NCI-H446 treated with DMSO at 0.1 percent for 48 hours (cell line): ENCODE measurements around the gene URB1.
"Not testable (repeated sequence)": the region's sequence is repeated elsewhere in the genome, so short reads cannot be mapped to it uniquely, and the experiment has no call there.

Source experiments
- DNase-seq: peaks from one replicate; lab custom pipeline; 2025; lab: John Stamatoyannopoulos, UW

The URB1 gene

DNA sequence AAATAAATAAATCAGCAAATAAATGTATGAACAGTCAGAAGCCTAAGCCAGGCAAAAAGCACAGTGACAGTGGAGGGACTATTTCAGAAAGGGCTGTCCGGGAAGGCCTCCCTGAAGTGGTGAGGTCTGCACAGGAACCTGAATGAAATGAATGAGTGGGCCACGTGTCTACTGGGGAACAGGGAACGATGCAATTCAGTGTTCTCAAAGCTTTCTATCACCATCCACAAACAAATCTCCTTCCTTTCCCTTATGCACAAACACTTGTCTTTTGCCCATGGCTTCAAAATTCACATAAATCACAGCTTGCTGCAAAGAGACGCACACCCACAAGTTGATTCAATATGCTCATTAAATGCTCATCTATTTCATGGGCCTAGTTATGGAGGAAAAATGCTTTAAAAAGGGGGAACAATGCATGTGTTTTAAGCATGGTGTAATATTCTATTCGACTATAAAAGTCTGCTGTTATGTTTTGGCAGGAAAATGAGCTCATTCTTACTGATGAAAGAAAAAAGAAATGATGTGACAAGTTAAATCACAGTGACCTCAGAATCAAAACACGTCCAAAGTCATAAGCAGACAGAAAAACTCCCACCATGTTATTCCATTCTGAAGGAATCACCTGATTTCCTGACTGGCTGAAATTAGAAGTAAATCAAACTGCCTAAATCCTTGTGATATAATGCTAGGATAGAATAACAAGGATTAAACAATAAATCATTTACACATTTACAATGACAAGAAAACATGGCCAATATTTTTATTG is 21.6 kb downstream of the URB1 start:
- no peak for DNase-seq

DNA sequence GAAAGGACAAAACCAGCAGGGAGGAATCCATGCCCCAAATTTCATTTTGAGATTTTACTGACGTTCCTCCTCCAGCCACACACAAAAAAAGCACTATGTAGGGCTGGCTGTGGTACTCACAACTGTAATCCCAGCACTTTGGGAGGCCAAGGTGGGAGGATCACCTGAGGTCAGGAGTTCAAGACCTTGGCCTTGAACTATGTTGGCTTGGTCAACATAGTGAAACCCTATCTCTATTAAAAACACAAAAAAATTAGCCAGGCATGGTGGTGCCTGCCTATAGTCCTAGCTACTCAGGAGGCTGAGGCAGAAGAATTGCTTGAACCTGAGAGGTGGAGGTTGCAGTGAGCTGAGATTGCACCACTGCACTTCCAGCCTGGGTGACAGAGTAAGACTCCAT is 23.9 kb downstream of the URB1 start:
- not testable (repeated sequence) for DNase-seq

DNA sequence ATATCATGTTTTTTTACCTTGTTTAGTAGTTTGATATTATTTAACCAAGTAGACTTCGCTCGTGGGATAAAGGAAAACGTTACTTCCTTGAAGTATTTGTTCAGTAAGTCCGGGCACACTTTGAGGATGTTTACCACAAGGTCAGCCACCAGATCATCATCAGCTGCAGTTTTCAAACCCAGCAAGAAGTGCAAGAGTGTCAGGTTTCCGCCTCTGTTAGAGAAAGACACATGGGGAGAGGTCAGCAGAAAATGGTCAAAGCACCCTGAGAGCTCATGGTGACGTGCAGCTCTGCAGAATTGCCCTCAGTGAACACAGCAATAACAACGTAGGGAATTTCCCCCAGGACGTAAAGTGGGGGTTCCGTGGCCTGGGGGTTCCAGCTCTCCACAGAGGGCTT is 24.4 kb downstream of the URB1 start:
- DNase-seq: no peak

DNA sequence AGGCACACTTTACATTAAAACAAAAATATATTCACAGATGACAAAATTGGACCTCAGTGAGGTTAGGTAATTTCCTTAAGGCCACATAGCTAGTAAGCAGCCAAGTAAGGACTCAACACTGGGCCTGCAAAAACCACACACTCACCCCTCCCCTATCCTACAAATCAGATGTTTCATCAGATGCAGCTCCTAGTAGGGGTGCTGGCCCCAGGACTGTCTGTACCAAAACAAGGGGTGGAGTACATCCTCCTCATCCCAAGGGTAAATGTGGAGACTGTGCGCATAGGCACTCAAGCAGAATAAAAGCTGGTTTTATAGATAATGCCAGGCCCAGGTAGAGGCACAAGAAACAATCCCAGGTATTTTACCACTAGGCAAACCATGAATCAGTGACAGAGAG is 25.7 kb downstream of the URB1 start:
- DNase-seq: no peak

DNA sequence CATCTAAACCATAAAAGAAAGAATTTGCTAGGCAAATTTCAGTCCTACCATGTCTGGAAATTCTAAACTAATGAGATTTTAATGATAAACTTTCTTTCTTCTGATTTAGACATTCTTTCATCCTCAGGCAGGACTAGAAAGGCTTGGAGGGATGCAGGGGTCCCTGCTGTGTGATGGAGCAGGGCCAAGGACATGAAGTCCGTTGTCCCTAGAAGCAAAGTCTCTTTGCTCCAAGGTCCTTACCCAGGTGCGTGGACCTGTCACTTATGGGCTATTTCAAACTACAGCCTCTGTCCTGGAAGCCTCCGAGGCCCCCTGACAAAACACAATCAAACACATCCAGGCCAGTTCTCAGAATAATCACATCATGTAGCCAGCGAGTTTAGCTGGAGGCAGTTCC is 26.6 kb downstream of the URB1 start:
- DNase-seq: no peak

DNA sequence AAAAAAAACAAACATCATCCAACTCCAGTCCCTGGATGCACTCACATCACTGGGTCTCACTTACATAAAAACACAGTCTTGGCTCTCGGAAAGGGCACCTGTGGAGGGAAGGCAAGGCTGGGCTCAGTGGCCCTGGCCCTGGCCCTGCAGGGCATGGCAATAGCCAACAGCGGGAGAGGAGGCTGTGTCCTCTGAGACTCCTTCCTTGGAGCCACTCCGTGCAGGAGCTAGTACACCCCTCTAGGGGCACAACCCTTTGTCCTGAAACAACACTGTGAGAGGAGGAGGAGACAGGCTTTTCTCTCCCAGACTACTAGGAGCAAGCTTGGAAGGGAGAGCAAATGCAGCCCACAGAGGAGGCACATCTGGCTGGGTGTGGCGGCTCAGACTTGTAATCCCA is 28.0 kb downstream of the URB1 start:
- no peak for DNase-seq

DNA sequence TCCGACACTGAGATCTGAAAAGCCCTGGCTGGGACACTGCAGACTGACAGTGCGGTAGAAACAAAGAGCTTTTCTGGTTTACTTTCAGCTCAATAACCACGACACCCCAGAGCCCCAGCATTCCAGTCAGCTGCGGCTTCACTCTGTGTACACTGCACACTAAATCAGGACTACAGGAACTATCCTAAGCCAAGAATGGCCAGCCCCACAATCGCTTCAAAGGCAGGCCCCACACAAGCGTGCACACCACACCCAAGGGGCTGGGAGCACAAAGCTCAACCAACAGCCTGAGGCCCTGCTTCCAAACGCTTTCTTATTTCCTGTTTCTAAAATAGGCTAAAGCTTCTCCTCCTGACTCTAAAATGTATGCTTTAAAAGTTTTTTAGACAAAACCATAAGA is 28.4 kb downstream of the URB1 start:
- DNase-seq: no peak

GRCh38 chr21:32360401-32360975 is 32.3 kb downstream of the URB1 start:
- DNase-seq: no peak

DNA sequence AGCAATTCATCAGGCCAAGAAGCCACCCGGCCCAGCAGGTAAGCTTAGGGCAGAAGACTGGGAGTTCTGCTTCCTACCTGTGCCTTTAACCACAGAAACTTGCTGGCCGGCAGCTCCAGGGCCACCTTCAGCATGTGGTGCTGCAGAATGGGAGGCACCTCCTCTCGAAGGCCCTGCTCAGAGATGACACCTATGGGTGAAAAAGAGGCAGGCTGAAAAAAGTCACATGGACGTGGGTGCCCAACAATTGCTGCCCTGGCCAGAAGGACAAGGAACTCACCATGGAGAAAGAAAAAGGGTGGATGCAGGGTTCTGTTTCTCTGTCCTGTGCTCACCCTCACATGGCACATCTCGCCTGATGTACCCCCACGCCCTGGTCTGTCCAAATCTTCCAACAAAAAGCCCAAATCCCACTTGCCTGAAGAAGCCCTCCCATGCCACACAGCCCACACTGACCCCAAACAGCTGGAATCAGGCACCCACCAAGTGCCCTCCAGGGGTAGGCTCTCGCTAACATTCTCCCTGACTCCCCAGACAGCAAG is 33.0 kb downstream of the URB1 start:
- DNase-seq: no peak

DNA sequence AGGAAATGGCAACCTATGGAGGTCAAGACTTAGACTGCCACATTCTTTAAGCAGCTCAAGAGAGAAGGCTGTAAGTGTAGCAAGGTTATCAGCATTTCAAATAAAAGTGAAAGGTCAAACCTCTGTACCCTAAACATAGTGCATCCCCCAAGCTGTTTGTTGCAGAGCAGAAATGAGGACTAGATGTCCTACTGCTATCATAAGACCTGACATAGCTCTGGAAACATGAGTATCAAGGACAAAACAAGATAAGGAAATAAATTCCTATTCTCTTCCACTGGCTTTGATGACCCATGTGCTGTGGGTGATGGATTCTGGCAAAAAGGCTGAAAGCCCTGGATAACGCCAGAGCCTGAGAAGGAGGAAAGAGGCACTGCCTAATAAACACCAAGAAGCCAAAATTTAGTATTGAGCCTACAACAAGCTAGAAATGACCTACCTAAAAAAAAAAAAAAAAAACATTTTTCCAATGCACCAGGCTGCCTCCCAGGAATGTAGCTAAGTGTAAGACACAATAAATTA is 35.9 kb downstream of the URB1 start:
- DNase-seq: no peak

DNA sequence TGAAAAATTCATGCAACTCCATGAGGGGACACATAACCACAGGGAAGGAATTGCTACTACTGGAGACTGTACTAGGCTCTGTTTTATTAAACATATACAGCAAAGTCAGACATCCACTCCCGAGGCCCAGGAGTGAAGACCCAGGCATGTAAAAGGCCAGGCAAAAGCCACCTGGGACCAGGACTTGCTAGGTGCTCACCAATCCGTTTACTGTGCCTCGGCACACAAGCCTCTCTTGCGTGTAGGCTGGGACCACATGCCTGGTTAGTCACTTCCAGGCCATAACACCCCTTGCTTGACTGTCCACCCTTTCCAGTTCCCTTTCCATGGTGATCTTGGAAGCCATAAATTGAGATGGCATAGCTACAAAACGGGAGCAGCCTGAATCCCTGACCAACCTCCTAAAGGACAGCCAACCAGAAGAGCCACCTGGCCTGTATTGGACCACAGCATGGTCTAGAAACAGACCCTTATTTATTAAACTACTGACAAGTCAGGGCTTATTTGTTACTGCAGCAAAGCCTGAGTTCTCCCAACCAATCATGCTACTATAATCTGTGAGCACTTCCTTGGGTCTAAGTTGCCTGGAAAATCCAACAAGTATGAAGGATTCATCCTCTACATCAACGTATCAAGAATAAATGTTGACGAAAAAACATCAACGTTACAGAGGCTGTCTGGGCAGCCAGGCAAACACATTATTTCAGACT is 39.7 kb downstream of the URB1 start:
- no peak for DNase-seq

GRCh38 chr21:32352526-32352925 is 40.3 kb downstream of the URB1 start:
- no peak for DNase-seq

- DNase-seq: no peak
Observed at GRCh38 chr21:32351428-32351827, 41.4 kb downstream of the URB1 start.

DNA sequence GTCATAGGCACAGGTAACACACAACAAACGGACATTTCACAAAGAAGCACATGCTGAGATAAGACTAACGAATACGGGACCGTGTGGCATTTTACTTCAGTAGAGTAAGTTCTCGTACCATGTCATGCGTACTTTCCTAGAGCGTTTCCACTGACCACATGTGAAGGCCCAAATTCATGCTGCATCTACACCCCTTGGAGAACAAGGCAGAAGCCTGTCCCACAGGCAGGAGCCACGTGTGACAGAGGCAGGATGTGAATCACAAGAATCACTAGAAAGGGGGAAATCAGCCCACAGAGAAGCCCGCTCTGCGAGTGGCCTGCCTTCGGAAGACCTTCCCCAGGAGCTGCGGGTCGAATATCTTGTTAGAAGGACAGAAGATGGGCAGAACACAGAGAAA is 41.8 kb downstream of the URB1 start:
- no peak for DNase-seq

DNA sequence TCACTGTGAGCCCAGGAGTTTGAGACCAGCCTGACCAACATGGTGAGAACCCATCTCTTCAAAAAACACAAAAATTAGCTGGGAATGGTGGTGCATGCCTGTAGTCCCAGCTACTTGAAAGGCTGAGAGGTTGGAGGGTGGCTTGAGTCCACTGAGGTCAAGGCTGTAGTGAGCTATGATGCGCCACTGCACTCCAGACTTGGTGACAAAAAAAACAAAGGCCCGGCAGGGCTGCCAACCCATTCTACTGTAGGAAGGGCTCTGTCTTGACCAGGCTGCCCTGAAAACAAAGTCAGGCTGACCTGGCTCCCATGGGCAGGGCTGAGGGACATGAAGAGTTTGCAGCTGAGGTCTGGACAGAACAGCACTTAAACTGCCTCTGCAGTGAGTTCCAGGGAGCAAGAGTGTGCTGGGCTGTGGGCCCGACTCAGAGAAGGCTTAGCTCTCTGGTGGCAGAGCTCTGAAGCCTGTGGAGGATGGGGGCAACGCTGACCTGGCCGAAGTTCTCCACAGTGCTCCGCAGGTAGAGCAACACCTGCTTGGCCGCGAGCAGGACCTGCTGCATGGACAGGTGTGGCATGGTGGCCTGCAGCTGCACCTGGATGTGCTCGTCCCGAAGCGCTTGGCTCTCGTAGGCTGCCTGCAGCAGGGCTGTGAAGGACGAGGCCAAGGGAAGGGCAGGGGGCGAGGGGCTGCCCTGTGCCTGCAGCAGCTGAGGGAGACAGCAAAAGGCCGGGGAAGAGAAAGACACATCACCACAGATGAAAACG is 42.4 kb downstream of the URB1 start:
- DNase-seq: no peak

GRCh38 chr21:32349333-32349944 is 43.4 kb downstream of the URB1 start:
- DNase-seq: no peak

DNA sequence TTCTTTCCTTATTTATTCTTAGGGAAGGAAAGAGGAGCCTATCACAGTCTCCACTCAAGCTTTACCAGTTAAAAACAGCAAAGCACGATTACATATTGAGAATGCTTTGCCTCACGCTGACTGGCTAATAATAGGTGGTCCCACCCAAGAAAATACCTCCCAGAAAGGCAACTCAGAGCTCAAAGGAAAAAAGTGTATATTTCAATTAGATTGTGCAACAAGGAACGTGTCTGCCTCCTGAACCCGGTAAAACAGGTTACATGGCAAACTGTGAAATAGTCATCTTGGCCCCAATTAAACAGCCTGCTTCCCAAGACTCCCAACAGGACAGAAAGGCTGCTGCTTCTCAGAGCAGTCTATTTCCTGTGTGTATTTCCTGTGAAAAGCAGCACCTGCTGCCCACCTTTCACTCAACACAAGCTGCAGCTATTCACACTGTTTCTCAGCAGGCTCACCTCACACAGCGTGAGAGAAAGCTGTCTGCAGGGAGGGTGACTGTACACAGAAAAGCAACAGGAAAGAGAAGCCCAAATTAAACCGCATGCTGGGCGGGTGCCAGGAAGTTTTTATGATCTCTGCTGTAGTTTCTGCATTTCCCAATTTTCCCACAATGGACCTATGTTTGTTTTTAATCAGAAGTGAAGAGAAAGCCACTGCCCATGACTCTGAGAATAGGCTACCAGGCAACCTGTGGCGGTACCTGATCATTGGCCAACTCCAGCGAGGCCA is 44.0 kb downstream of the URB1 start:
- no peak for DNase-seq

DNA sequence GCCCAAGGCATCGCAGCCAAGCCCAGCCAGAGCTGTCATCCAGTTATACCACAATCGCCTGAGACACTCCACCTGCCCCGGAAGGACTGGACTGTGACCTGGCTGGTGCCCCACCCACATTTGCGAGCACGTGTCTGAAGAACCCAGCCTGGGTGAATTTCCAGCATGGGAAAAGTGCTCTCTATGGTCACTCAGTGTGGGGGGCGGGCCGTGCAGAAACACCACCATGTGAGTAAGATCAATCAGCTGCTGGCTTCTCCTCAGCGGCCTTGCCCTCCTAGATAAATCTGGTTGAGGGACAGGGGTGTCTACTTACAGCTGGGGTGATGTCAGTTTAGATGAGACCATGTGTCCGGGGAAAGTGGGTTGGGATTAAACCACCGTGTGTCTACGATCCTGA is 44.8 kb downstream of the URB1 start:
- no peak for DNase-seq

DNA sequence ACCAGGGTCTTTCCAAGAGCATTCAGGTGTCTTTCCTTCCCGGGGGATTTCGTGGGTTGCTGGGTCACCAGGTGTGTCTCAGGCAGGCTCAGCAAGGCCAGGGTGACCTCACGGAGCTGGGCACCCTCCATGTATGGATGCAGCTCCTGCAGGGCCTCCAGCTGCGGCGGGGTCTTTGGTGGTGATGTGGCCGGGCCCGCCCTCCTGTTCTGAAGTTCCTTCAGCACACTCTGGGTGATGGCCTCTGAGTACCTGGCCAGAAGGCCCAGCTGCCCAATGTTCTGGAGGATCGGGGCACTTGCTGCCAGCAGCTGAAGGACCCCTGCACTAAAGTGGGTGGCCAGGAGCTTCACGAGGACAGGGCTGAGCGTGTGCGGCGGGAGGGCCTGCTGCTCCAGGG is 45.5 kb downstream of the URB1 start:
- no peak for DNase-seq

DNA sequence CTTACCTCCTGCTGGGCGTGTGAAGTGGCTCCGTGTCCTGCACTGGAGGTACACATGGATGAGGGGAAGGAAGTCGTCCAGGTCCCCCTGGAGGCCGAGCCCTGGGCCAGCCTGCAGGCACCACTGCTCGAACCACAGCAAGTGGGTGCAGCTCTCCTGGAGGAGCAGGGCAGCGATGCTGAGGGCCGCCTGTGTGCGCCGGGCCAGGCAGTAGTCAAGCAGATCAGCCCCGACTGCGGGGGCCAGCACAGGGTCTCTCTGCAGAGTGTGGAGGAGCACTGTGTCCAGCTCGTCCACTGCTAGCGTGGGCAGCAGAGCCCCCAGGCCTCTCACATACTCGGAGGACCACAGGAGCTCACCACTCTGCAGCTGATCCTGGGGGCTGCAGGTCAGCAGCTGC is 45.9 kb downstream of the URB1 start:
- no peak for DNase-seq
